HFF-Myc (cell line): ENCODE data around the gene UVRAG.

ENCODE experiments used
- DNase-seq: peaks from one replicate; pipeline ENCODE4 v3.0.0-alpha.2; 2011; ENCODE audit warnings: low read depth; ENCODE audit errors: extremely low read depth
- H3K4me3 ChIP-seq: replicated peaks from 2 replicates; pipeline ENCODE4 v1.5.1; 2011; ENCODE audit warnings: low read depth, mild to moderate bottlenecking, control low read depth, low read length
- CTCF ChIP-seq: IDR thresholded peaks from 2 replicates; pipeline ENCODE4 v1.5.1; 2012; ENCODE audit warnings: mild to moderate bottlenecking, low read depth, low read length, control low read depth; ENCODE audit errors: missing control alignments

Gene UVRAG

GRCh38 chr11:75945947-75946346, 130.9 kb downstream of the UVRAG start:
- no peak for TF ChIP-seq CTCF
- no peak for DNase-seq
- H3K4me3 ChIP-seq: no peak overlapping the region

- no peak overlapping the region for H3K4me3 ChIP-seq
- peak; percentile 45 for DNase-seq
- TF ChIP-seq CTCF: no peak
Observed at GRCh38 chr11:75946531-75947530, 131.8 kb downstream of the UVRAG start.

GRCh38 chr11:75949023-75949672, 134.1 kb downstream of the UVRAG start:
- H3K4me3 ChIP-seq: no peak overlapping the region
- TF ChIP-seq CTCF: no peak
- peak; percentile 60 for DNase-seq

- H3K4me3 ChIP-seq: no peak overlapping the region
- TF ChIP-seq CTCF: no peak
- DNase-seq: no peak
Observed at GRCh38 chr11:75950141-75950540, 135.1 kb downstream of the UVRAG start.

- DNase-seq: no peak
- no peak overlapping the region for H3K4me3 ChIP-seq
- TF ChIP-seq CTCF: no peak
Observed at GRCh38 chr11:75954039-75954438, 139.0 kb downstream of the UVRAG start.

GRCh38 chr11:75955443-75955842, 140.4 kb downstream of the UVRAG start:
- no peak overlapping the region for H3K4me3 ChIP-seq
- TF ChIP-seq CTCF: no peak
- no peak for DNase-seq
